ENCODE data around the gene LRRC2.

GRCh38 chr3:46604127-46604526, 38.0 kb upstream of the LRRC2 start:
- TF ChIP-seq POLR2A (IDR thresholded peaks at IDR 0.05; ENCODE audit: low read length) (no peak), GATA1 (IDR thresholded peaks at IDR 0.05; ENCODE audit: low read depth, low read length) (no peak)

Measured in erythroblast (primary cell).